Adipose tissue (tissue), 3 donors: ENCODE results near the gene C18orf63. TPM values are rescaled to one million over a fixed set of nuclear protein-coding genes. Genes with fewer than 3 reads are reported as not detected.
"Not testable (repeated sequence)": the region's sequence is repeated elsewhere in the genome, so short reads cannot be mapped to it uniquely, and the experiment has no call there.

Experiments used
- H3K27ac ChIP-seq: one replicate; pipeline ENCODE4 v1.5.1; 2013; ENCODE audit warnings: low read depth, low read length
- WGBS, 3 donors: extraction: QIAGEN DNeasy Blood & Tissue Kit; methylation state at CpG; one replicate each; pipeline ENCODE4 v1.1.7; 2013; 5-methylcytosine and 5-hydroxymethylcytosine counted together
- polyA plus RNA-seq, 3 donors: library from polyadenylated mRNA; stranded (reverse); fragments of 200-250 nt; gene quantifications; one replicate each; pipeline ENCODE4 v1.2.3, GENCODE V29; 2013
- donor health status: healthy with polysubstance abuse.
- donor health status: Bipolar disorder and iron deficiency.
- donor health status: healthy.

C18orf63 gene
- polyA plus RNA-seq, 3 donors, result 0.01 TPM; not detected in 2

DNA sequence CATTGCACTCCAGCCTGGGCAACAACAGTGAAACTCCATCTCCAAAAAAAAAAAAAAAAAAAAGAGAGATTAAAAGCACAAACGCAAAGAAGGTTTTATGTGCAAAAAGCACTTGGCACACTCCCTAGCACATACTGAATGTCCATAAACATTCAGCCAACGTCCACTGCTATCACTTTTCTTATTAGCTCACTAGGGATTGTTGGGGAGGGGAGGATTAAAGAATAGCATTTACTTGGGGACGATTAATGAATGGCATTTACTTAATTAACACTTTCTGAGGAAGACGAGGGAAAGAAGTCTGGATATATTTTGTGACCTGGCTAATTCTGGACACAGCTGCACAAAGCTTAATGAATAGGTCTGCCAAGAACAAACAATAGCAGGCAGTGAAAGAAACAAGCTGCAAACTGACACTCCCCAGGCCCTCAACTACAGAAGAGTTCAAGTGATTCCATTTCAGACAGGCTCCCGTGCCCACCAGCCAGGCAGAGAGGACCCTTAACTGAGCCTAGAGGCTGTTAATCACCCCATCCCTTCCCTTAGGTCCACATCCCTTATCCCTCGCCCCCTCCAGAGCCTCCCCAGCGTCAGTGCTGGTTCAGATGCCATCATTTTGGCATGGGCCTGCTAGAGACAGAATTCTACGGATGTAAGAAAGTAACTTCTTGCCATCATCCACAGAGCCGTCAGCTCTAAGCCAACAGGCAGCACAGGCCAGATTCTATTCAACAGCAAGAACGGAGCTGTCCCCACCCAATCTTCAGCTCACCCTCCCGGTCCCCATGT is 31.3 kb upstream of the C18orf63 start:
- 24 to 50% (median 38%) methylated on average over 11 of the region's 11 CpGs for WGBS, 3 donors

DNA sequence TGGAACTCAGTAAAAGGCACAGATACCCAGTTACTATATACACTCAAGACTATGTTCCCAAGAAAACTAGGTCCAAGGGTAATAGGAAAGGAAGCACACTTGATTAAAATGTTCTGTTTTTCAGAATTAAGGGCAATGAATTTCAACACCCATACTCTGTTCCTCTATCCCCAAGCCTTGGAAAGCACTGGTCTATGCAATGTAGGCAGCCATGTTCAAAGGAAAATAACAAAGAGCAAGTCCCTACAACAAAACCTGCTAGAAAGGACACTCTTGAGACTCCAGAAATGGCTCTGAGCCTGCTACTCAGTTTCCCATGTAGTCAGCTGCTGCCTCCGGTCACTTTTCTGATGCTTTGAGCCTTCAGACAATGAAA is 30.7 kb upstream of the C18orf63 start:
- 71 to 100% (median 90%) methylated on average over 1 of the region's 1 CpG for WGBS, 3 donors
- H3K27ac ChIP-seq, result no peak overlapping the region

More for the DNA sequence above, 31.3 kb upstream of the C18orf63 start:
- no peak overlapping the region for H3K27ac ChIP-seq

DNA sequence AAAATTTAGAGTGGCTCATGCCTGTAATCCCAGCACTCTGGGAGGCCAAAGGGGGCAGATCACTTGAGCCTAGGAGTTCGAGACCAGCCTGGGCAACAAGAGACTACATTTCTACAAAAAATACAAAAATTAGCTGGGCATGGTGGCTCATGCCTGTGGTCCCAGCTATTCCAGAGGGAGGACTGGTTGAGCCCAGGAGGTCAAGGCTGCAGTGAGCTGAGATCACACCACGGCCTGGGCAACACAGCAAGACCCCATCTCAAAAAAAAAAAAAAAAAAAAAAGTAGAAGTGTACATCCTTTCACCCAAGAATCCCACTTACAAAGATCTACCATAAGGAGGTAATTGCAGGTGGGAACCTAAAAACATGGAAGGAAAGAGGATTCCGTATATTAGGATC is 30.1 kb upstream of the C18orf63 start:
- 59 to 97% (median 81%) methylated on average over 3 of the region's 3 CpGs for WGBS, 3 donors
- H3K27ac ChIP-seq, result not testable (repeated sequence)

DNA sequence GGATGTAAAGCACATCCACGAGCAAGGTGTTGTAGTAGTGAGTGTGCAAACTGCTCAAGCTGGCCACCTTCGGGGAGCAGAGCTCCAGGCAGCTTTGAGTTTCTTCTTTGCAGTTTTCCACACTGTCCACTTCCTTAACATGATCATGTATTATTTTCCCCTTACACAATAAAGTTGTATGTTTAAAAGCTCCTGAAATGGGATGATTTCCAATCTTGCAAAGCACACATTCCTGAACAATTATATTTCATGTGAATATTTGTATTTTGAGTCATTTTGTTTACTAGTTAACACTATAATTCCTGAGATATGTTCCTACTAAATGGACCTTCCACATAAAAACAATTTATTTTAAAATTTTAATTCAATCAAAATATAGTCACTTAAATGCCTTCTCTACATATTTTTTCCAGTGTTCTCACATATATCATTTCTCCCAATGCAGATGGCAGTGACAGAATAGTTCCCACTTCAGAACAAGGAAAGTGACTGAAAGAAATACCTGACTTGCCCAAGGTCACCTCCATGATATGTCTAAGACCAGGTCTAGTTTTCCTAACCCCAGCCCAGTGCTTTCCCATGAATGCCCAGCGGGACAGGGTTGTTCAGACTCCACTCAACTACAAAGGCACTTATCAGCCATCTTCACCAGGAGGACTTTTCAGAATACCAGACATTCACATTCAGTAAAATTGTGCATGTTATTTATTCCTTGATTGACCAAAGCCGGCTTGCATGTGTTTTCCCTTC is 29.4 kb upstream of the C18orf63 start:
- H3K27ac ChIP-seq, result no peak overlapping the region
- WGBS, 3 donors, result 37 to 87% (median 87%) methylated on average over 4 of the region's 4 CpGs

DNA sequence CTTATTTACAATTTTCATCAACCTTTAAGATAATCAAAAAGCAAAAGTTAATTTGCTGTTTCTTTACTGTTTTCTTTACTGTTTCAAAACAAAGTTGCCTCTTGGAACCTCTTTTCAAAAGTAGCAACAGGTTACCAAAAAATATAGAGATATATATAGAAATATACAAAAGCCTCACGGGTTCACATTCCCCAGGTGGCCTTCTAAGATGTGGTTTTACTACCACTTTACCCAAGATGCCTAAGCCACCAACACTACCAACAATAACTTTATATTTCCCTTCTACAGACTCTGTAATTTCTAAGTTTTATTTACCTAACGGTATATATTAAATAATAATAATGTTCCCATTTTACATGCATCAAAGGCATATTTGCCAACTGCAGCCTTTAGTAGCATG is 28.8 kb upstream of the C18orf63 start:
- 45 to 96% (median 95%) methylated on average over 2 of the region's 2 CpGs for WGBS, 3 donors
- H3K27ac ChIP-seq, result no peak overlapping the region

DNA sequence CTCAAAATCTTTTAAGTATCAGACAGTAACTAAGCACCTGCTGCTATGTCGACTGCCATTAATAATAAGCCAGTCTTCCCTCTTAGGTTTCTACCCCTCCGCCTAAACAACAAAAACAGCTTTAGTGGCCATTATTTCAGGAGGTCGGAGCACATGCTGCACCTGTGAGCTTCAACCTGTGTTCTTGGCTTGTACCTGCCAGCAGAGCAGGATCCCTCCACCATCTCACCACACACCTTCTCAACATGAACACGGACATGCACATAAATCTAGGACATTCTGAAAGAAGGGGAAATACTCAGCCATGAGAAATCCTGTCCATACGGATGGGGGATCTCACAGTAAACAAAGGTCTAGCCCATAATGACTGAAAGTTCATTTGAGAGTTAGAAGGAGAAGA is 27.6 kb upstream of the C18orf63 start:
- H3K27ac ChIP-seq, result no peak overlapping the region
- WGBS, 3 donors, result 23 to 87% (median 80%) methylated on average over 5 of the region's 5 CpGs

DNA sequence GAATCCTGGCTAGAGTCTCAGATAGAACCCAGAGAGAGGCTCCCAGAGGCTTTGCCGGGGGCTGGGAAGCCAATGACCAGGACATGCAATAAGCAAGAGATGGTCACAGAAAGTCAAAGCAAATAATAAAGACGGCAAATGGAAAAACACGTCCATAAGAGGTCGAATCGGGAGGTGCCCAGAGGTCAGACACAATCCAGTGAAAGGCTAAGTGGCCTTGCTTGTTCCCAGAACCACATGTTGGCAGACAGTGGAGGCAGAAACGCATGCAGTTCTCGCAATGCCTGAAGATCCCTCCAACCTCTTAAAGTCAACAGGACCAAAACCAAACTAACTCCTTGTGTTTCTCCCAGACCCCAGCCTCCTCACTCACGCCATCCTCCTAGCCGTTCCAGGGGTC is 26.9 kb upstream of the C18orf63 start:
- WGBS, 3 donors, result 39 to 80% (median 55%) methylated on average over 9 of the region's 9 CpGs

DNA sequence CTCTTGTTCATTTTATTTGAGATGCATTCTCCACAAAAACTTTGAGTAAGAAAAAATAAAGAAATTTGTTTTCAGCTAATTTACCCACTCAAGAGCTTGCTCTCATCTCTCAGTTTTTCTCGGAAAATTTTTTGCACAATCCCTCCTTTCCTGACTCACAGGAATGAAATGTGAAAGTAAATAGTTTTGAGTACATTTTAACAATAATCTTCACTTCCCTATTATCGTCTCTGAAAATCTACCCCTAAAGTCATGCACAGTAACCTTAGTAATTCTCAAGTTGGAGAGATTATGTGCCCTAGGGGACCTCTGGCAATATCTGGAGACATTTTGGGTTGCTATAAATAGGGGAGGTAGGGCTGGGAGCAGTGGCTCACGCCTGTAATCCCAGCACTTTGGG is 26.5 kb upstream of the C18orf63 start:
- H3K27ac ChIP-seq, result no peak overlapping the region
- 22 to 45% (median 41%) methylated on average over 3 of the region's 3 CpGs for WGBS, 3 donors

More for the DNA sequence above, 26.9 kb upstream of the C18orf63 start:
- H3K27ac ChIP-seq, result no peak overlapping the region

DNA sequence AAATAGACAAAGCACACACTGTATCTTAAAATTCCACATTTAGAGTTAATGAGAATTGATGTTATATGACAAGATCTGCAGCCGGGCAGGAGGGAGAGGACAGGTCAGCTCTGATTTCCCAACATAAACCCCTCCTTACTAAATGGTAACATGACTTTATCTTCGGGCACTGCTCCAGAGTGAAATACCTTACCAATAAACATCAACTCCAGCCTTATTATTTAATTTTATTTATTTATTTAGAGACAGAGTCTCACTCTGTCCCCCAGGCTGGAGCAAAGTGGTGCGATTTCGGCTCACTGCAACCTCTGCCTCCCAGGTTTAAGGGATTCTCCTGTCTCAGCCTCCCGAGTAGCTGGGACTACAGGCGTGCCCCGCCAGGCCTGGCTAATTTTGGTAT is 25.6 kb upstream of the C18orf63 start:
- 31 to 89% (median 89%) methylated on average over 7 of the region's 7 CpGs for WGBS, 3 donors
- H3K27ac ChIP-seq, result no peak overlapping the region

DNA sequence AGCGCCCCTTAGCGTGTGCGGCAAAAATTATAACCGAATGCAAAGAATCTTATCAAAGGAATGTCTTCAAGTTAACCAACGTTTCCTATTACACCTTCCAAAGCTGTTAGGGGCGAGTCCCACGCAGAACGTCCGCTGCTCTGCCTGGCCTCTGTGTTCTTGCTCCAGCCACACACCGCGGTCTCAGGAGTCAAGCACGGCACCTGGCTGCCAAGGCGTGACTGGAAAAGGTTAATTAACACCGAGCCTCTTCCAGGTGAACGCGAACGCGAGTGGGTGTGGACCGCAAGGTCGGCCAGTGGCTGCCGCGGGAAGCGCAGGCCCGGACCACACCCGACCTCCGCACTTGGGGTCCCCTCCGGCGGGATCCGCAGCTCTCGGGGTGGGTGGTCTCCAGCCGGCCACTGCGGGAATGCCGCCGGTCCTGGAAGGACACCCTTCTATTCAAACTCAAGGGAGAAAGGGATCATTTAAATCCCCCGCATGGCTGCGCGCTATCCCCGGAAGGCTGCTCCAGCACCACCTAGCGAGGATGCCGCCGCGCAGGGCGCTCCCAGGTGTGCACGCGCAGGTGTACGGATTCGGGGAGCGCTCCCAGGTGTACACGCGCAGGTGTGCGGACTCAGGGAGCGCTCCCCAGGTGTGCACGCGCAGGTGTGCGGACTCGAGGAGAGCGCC is 24.7 kb upstream of the C18orf63 start:
- 7 to 22% (median 18%) methylated on average over 55 to 57 of the region's 57 CpGs for WGBS, 3 donors

DNA sequence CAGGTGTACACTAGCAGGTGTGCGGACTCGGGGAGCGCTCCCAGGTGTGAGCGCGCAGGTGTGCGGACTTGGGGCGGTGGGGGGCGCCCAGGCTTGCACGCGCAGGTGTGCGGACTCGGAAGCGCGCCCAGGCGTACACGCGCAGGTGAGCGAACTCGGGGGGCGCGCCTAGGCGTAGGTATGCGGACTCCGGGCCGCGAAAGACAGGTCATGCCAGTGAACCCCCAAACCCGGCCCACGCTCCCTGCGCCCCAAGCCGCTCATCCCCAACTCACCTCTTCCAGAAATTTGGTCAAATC is 24.2 kb upstream of the C18orf63 start:
- 0 to 1% (median 0%) methylated on average over 30 of the region's 30 CpGs for WGBS, 3 donors

More for the DNA sequence above, 24.7 kb upstream of the C18orf63 start:
- no peak overlapping the region for H3K27ac ChIP-seq

DNA sequence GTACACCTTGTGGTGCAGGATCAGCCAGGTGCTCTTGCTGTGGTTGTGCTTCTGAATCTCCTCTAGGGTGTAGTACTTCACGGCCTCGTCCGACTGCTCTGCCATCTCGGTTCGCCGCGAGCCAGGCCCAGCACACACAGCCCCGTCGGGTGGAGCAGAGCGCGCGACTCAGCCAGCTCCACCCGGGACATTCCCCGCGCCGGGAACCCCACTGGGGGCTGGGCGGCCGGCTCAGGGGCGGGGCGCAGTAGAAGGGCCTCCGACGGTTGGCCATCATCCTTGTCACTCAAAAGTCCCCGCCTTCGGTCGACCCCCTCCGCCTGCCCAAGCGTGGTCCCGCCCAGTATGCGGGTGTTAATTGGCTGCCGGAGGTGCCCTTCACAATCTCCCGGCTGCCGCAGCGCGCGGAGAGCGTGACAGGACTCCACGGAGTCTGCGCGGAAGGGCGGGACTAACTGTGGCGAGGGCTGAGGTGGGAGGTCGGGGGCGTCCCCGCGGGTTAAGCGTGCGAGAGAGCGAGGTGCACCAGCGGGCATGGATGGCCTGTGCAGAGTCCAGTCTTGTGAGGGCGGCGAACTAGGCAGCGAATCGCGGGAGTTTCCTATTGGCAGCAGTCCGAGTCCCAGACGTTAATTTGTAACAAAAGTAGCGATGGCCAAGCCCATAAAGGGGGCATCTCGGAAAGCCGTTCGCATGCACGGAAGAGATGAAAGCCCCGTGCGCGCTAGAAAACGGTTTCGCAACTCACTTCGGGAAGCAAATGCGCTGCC is 23.7 kb upstream of the C18orf63 start, which contains the start of gene CYB5A:
CYB5A (minus strand) TSS at position 193 of the 770 bp plus-strand sequence; CDS start at position 105, 88 bp downstream.
- H3K27ac ChIP-seq, result no peak within 1 kb of the TSS
- 0% methylated on average over 68 of the region's 68 CpGs for WGBS, 3 donors

More for the DNA sequence above, 24.2 kb upstream of the C18orf63 start:
- H3K27ac ChIP-seq, result no peak overlapping the region

DNA sequence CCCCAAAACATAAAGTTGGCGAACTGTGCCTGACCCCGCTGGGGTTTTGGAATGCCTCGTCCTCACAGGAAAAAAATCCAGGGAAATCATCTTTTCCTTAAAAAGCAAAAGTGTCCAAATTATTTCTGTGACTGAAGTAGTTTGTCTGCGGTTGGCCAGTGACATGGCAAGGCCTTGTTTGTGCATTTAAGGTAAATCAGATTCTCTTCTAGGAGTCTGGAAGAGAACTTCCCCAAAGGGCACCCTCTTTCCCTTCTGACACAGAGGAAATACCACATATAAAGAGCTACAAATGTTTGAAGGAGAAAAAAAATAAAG is 23.1 kb upstream of the C18orf63 start:
- WGBS, 3 donors, result 3 to 9% (median 7%) methylated on average over 4 of the region's 4 CpGs
- H3K27ac ChIP-seq, result no peak overlapping the region

DNA sequence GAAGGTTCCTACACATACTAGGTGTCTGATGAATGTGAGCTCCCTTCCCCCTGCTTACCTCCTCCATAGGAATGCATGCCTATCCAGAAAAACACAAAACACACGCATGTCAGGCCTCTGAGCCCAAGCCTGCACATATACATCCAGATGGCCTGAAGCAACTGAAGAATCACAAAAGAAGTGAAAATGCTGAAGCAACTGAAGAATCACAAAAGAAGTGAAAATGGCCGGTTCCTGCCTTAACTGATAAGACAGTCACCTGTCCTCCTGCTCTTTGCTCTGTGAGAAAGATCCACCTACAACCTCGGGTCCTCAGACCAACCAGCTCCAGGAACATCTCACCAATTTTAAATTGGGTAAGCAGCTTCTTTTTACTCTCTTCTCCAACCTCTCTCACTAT is 22.7 kb upstream of the C18orf63 start:
- not testable (repeated sequence) for H3K27ac ChIP-seq
- 94 to 97% (median 95%) methylated on average over 3 of the region's 3 CpGs for WGBS, 3 donors

DNA sequence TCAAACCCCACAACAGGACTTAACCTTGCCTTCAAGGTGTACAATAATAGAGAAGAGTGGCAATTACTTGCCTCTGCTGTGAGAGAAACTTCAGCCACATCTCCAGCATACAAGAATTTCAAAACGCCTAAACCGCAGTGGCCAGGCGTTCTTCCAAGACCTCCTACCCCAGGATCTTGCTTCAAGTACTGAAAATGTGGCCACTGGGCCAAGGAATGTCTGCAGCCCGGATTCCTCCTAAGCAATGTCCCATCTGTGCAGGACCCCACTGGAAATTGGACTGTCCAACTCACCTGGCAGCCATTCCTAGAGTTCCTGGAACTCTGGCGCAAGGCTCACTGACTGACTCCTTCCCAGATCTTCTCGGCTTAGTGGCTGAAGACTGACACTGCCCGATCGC is 21.1 kb upstream of the C18orf63 start:
- 84 to 88% (median 88%) methylated on average over 8 of the region's 8 CpGs for WGBS, 3 donors
- no peak overlapping the region for H3K27ac ChIP-seq

DNA sequence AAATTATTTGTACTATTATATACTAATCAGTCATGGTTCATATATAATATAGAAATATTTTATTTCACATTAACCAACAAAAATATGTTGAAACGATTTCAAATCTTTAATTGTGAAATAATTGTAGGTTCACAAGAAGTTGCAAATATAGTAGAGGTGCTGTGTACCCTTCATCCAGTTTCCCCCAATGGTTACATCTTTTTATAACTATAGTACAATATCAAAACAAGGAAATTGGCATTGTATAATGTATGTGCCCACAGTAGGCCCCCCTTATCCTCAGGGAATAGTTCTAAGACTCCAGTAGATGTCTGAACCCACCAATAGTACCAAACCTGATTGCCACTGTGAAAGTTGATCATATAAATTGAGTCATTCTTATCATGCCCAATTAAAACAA is 16.5 kb upstream of the C18orf63 start:
- H3K27ac ChIP-seq, result no peak overlapping the region
- WGBS, 3 donors, result 79 to 93% (median 83%) methylated on average over 1 of the region's 1 CpG

DNA sequence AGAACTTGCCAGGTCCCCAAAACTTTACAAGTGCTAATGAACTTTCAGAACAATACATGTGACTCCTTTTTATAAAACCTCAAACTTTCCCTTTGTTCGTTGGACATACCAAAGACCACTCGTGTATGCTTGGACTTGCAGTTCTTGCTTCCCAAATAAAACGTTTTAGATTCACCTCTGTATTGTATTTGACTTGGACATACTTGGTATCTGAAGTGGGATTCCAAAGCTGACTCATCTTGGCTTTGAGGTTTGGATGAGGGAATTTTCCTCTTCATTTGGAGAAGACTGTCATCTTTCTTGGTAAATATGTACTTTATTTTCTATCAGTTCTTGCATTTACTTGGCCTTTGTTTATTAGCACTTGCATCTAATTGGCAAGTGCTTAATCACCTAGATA is 15.9 kb upstream of the C18orf63 start:
- H3K27ac ChIP-seq, result no peak overlapping the region
- WGBS, 3 donors, result 64 to 78% (median 71%) methylated on average over 3 of the region's 3 CpGs

DNA sequence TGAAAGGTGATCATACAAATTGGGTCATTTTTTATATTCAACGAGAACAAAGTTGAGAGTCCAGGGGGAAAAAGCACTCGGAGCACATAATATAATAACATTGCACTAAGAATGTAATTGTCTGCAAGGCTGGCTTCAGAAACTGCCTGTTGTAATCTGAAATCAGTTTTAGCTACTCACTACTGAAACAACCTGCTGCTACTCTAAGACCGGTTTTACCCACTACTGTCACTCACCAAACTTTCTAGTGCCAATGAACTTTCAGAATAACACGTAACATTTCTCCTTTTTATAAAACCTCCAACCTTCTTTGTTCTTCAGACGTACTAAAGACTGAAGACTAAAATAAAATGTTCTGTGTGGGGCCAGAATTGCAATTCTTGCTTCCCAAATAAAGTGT is 12.3 kb upstream of the C18orf63 start:
- no peak overlapping the region for H3K27ac ChIP-seq
- 57 to 81% (median 72%) methylated on average over 5 of the region's 5 CpGs for WGBS, 3 donors

DNA sequence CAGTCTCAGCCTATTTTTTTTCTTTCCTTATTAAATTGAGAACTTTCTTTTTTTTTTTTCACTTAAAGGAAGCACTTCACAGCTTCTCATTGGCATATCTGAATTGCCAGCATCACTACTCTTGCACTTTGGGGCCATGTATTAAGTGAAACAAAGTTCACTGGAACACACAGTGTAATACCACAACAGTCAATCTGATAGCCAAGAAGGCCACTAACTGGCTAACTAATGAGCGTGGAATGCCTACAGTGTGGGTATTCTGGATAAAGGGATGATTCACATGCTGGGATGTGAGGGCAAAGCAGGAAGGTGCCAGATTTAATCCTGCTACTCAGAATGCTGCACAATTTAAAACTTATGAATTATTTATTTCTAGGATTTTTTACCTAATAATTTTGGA is 11.7 kb upstream of the C18orf63 start:
- H3K27ac ChIP-seq, result no peak overlapping the region
- WGBS, 3 donors, result 90 to 100% (median 91%) methylated on average over 1 of the region's 1 CpG
